ENCODE measurements around the gene SERPINA12.

SERPINA12 gene

DNA sequence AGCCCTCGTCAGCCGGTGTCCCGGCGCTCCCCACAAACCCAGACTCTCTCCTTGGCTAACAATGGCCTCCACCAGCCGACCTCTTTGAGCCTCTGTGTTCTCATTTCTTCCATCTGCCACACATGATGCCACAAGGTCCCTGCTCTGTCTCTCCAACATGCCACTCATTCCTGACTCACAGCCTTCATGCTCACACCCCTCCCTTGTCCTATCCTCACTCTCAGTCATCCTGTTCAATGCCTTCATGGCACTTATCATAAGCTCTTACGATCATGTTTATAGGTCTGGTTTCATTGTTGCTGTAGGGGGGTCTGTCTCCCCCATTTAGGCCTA, 47.1 kb downstream of the SERPINA12 start:
- no peak for DNase-seq

DNA sequence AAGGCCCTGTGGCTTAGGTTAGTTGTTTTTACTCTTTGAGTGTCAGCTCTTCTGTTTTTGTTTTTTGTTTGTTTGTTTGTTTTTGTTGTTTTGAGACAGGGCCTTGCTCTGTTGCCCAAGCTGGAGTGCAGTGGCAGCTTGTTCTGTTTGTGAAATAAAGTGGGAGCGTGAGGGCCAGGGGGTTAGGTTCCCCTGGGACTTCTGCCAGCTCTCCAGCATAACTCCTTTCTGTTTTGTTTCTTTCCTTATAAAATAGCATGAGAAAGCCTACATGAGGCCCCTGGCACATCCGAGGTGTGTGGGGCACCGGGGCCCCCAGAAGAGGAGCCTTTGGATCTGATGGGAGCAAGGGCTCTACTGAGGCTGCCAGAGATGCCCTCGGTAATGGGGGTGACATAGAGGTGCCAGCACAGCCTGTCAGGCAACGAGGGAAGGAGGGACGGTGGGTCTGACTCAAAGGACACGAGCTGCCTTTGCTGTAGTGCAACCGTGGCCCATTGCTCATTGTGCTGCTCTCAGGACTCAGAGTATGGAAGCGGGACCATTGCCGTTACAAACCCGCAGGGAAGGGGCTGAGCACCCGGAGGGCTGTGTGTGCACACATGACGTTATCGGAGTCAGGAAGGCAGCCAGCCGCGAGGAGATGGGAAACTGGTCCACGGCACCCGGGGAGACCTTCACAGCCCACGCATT, 47.6 kb downstream of the SERPINA12 start:
- no peak for DNase-seq

DNA sequence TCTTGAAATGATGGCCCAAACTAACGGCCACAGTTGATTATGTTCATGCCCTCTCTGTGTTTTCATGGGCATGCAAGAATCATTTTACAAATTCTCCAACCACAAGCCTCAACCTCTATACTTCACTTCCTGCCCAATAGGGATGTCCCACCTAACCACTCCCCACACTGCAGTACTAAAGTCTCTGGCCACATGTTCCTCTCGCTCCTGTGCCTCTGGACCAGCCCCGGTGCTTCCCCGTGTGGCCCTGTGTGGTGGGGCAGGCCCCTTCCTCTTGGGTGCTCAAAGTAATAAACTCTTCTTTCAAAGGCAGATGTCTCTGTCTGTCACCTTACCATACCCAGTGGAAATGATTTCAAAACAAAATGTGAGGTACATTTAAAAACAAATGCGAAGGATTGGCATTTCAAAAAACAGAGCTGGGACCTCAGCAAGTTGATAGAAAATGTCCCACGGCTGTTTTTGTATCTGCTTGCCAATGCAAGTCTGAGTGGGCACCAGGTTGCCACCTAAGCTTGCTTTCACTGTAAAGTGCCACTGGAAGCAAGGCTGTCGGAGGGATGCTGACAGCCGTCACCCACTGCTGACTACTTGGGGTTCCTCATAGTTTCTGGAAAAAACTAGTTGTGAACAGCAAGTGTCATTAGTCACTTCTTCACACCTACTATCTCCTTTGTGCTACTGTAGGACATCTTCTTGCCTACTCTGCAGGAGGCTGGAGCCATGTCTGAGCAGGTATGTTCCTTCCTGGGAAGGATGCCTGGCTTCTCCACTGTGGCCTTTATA, 48.4 kb downstream of the SERPINA12 start:
- no peak for DNase-seq

DNA sequence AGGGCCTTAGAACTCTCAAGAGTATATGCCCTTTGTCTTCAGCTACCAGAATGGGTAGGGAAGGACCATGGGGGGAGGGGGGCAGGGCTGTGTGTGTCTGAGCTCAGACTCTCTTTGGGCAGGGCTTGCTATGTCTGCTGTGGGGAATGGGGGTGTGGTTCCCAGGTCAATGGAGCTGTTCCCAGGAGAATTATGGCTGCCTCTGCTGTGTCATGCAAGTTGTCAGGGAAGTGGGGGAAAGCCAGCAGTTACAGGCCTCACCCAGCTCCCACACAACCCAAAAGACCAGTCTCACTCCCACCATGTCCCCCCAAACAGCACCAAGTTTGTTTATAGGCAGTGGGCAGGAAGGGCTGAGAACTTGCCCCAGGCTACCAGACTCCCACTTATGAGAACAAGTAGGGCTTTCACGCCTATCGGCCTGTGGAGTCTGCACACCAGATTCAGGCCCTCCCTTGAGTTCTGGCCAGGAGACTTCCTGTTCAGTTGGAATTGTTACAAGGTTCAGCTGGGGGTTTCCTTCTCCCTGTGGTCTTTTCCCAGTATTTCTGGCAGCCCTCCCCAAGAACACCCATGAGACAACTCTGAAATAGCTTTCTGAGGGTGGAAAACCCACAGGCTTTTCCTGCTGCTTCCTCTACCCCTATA, 50.6 kb downstream of the SERPINA12 start:
- DNase-seq: no peak

- no peak for DNase-seq
Measured at GRCh38 chr14:94458096-94458495, 51.2 kb downstream of the SERPINA12 start.

GRCh38 chr14:94455928-94456327, 53.3 kb downstream of the SERPINA12 start:
- no peak for DNase-seq

- DNase-seq: no peak
Measured at GRCh38 chr14:94451826-94452225, 57.4 kb downstream of the SERPINA12 start.

GRCh38 chr14:94451091-94451771, 58.0 kb downstream of the SERPINA12 start:
- no peak for DNase-seq

DNA sequence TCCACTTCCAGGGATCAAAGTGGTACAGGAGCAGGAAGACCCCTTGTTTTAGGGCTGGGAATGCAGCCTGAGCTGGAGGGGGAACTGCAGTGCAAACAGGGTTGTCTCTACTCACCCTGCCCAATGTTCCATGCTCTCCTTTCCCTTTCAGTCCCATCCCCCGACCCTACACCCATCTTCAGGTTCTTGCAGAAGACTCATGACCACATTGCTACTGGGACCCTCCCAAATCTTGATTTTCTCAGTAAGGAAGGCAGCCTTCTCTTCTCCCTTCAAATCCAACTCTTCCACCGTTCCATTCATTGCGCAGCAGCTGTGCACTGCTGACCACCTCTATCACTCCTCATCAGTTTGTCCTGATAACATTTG, 58.6 kb downstream of the SERPINA12 start:
- DNase-seq: no peak

DNA sequence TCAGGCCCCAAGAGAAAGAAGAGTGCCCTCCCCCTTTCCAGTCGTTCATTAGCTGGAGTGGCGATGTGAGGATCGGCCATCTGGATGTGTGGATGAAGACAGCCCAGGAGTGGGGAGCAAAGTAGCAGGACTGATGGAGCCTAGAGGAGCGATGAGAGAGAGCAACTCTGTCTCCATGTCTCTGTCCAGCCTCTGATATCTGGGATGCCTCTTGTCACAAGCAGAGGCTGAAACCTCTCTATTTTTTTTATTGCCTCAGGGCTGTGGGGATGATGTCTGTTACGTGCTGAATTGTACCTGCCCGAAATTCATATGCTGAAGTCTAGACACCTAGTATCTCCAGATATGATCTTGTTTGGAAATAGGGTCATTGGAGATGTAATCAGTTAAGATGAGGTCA, 59.3 kb downstream of the SERPINA12 start:
- no peak for DNase-seq

GRCh38 chr14:94448071-94448808, 61.0 kb downstream of the SERPINA12 start:
- no peak for DNase-seq

DNA sequence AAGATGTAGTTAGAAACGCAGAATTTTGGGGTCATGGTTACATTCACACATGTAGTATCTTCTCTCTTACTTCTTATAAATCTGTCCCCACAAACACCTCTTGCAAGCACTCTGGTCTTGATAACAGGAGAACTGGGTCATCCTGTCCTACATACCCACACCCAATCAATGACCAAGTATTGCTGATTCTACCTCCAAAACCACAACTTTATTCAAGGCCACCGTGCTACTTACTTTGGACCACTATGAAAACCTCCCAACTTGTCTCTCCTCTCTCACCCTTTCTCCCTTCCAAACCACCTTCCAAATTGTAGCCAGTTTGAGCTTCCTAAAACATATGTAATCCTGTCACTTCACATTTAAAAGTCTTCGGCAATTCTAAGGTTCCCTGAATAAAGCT, 62.1 kb downstream of the SERPINA12 start:
- no peak for DNase-seq

DNA sequence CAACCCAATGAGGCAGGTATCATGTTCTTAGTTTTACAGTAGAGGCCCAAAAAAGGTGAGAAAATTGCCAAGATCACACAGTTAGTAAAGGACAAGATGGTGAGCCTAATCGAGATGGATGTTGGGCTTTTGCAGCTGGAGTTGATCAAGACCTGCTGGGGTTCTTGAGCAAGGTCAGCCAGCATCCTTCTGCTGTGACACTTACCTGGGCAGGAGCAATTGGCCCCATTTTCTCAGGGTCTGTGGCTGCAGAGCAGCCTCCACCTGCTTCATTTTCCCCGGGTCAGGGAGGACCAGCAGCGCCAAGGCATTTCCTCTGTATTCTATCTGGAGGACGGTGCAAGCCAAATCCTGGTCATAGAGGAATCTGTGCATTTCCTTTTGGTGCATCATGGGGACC, 63.1 kb downstream of the SERPINA12 start:
- no peak for DNase-seq

DNA sequence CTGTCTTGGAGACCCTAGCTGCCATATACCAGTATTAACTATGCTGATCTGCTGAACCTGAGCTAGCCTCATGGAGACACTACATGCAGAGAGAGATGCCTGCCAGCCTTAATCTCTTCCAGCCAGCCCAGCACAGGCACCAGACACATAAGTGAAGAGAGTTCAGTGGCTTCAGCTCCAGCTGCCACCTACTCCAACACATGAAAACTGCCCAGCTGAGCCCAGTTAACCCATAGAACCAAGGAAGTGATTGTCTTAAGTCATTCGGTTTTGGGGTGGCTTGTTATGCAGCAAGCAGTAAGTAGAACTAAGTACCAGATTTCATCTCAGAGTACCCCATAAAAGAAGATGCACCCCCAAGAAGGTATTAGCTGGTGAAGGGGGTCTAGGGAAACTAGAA, 64.3 kb downstream of the SERPINA12 start:
- DNase-seq: no peak

DNA sequence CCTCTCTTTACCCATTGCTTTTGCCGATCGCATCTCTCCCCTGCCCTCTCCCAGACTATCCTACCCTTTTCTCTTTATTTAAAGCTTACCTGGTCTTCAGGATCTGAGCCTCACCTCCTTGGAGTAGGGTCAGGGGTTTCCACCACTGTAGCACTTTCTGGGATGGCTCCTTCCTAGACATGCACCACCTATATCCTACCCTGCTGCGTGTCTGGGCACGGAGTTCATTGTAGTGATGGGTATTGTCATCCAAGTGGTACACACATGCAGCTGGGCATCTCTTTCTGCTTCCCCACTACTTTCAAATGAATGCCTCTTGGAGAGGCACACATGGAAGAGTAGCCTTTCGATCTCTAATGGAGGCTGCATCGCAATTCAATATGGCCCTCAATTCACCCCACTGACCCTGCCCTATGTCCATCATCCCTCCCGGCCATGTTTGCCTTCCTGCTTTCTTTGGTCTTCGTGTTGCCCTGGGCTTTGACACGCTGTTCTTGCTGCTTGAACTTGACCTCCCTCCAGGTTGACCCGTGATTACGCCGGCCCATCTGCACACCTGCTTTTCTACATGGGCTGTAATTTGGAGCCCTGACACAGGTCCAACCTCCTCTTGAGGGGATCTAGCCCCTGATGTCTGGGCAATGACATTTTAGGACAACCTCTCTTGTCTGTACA, 67.6 kb downstream of the SERPINA12 start:
- no peak for DNase-seq

GRCh38 chr14:94441130-94441529, 68.1 kb downstream of the SERPINA12 start:
- no peak for DNase-seq

DNA sequence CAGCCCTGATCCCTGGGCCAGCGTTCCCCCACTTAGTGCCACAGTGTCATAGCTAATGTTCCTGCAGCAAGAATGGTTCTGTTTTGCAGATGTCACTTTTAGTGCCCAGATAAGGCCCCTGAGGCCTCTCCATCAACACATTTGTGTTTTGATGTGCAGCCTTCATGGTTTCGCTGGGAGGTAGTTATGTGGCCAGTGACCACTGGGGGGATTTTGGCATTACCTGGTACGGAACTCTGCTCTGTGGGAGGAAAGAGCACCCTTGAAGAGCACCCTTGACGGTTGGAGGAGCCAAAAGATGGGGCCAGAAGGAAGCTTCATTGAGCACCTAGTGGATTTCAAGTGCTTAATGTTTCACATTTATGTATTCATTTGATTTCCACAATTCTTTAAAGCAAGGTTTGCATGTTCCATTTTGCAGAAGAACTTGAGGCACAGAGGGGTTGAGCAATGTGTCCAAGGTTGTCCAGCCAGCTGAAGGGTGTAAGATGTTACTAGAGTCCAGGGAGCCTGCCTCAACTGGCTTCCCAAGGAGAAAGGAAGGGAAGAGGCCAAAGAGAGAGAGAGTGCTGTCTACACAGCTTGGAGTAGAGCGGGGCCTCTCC, 69.7 kb downstream of the SERPINA12 start:
- DNase-seq: no peak
